ENCODE results near the gene RAD51B. TPM values are rescaled to one million over a fixed set of nuclear protein-coding genes. Genes with fewer than 3 reads are reported as not detected.
A peak's percentile ranks its signal among the peaks of the same experiment; 100 is the strongest.
"Not testable (repeated sequence)": the region's sequence is repeated elsewhere in the genome, so short reads cannot be mapped to it uniquely, and the experiment has no call there.

The RAD51B gene
- total RNA-seq, 4 donors from 2014 or later: 8.9 to 30.3 (median 10.4) TPM

- no peak for ATAC-seq (ENCODE audit: low FRiP score)
- DNase-seq (ENCODE audit: low spot score): no peak
Measured at GRCh38 chr14:67977434-67978034, 158.0 kb downstream of the RAD51B start.

GRCh38 chr14:67978749-67979148 is 159.2 kb downstream of the RAD51B start:
- DNase-seq (ENCODE audit: low spot score): no peak
- TF ChIP-seq CTCF (IDR thresholded peaks at IDR 0.05): no peak
- no peak for ATAC-seq (ENCODE audit: low FRiP score)

More at GRCh38 chr14:67977434-67978034, 158.0 kb downstream of the RAD51B start:
- TF ChIP-seq CTCF (IDR thresholded peaks at IDR 0.05): no peak

- no peak for DNase-seq (ENCODE audit: low spot score)
- TF ChIP-seq CTCF (IDR thresholded peaks at IDR 0.05): no peak
- no peak for ATAC-seq (ENCODE audit: low FRiP score)
Measured at GRCh38 chr14:67982711-67983608, 163.4 kb downstream of the RAD51B start.

- ATAC-seq (ENCODE audit: low FRiP score) (no peak), DNase-seq (ENCODE audit: low spot score) (no peak)
- TF ChIP-seq CTCF (IDR thresholded peaks at IDR 0.05): no peak
Measured at GRCh38 chr14:67984274-67984673, 164.7 kb downstream of the RAD51B start.

- no peak for DNase-seq (ENCODE audit: low spot score)
- no peak for TF ChIP-seq CTCF (IDR thresholded peaks at IDR 0.05)
- no peak for ATAC-seq (ENCODE audit: low FRiP score)
Measured at GRCh38 chr14:67986131-67986841, 166.7 kb downstream of the RAD51B start.

DNA sequence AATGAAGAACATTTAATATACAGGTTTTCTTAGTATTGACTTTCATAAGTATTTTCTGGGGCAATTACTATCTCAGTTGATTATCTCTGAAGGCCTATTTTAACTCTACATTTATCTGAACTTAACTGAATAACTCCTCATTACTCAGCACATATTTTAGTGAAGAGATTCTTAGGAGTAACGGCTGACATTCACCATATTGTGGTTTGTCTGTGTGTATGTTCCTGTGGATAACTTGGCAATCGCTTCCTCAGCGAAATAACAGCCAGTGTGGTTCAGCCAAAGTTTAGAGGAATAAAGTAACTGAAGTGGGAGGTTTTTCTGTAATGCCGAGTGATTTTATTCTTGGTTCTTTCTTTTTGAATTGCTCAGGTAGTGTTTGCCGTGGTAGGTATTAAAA is 168.0 kb downstream of the RAD51B start:
- ATAC-seq (ENCODE audit: low FRiP score) (peak; percentile 67), DNase-seq (ENCODE audit: low spot score) (no peak)
- TF ChIP-seq CTCF (IDR thresholded peaks at IDR 0.05): no peak

- ATAC-seq (ENCODE audit: low FRiP score); DNase-seq (ENCODE audit: low spot score): not testable (repeated sequence)
Measured at GRCh38 chr14:67988210-67988609, 168.6 kb downstream of the RAD51B start.

All from omental fat pad (tissue), 4 donors.